Measurements from ENCODE around the gene GNLY.

Gene GNLY

DNA sequence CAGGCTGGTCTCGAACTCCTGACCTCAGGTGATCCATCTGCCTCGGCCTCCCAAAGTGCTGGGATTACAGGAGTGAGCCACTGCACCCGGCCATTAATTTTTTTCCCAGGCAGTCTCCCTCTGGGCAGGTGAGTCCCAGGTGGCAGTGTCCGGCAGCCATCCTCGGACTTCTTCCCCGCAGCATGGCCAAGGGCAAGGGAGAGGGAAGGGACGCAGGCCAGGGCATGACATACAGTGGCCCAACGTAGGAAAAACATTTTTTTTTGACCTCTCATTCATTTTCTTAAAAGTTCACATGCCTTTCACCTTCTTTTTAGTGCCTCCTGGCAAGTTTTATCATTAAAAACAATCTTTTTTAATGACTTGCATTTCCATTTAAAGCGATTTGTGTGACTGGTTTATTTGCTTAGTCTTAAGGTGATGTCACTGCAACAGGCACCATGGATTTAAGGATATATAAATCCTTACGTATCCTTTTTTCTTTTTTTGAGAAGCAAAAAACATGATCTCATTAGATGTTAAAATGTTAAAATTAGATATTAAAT lies 36.6 kb downstream of the GNLY start:
- TF ChIP-seq, protein P1, sequence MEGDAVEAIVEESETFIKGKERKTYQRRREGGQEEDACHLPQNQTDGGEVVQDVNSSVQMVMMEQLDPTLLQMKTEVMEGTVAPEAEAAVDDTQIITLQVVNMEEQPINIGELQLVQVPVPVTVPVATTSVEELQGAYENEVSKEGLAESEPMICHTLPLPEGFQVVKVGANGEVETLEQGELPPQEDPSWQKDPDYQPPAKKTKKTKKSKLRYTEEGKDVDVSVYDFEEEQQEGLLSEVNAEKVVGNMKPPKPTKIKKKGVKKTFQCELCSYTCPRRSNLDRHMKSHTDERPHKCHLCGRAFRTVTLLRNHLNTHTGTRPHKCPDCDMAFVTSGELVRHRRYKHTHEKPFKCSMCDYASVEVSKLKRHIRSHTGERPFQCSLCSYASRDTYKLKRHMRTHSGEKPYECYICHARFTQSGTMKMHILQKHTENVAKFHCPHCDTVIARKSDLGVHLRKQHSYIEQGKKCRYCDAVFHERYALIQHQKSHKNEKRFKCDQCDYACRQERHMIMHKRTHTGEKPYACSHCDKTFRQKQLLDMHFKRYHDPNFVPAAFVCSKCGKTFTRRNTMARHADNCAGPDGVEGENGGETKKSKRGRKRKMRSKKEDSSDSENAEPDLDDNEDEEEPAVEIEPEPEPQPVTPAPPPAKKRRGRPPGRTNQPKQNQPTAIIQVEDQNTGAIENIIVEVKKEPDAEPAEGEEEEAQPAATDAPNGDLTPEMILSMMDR (IDR thresholded peaks at IDR 0.05; ENCODE audit: low read depth, low read length, missing control alignments): no peak
- no peak overlapping the region for H3K4me3 ChIP-seq (ENCODE audit: low read depth, low read length)
- DNase-seq (ENCODE audit: low read depth): no peak

DNA sequence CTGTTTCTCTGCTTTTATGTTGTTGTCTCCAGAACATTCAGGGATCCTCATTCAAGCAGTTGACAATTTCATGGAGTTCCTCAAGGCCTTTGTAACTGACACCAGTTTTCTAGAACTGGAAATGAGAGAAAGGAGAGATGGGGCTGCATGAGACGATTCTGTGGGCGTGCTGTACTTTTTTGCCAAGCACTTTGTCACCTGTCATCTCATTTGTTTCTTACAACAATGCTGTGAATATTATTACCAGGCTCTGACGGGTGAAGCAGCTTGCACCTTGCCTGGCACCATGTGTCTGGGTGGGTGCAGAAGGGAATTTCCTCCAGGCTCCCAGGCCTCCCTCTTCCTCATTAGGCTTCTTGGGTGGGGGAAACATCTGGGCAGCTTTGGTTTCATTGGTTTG lies 37.4 kb downstream of the GNLY start:
- TF ChIP-seq, protein P1 (IDR thresholded peaks at IDR 0.05; ENCODE audit: low read depth, low read length, missing control alignments): no peak
- no peak for DNase-seq (ENCODE audit: low read depth)
- H3K4me3 ChIP-seq (ENCODE audit: low read depth, low read length): no peak overlapping the region

DNA sequence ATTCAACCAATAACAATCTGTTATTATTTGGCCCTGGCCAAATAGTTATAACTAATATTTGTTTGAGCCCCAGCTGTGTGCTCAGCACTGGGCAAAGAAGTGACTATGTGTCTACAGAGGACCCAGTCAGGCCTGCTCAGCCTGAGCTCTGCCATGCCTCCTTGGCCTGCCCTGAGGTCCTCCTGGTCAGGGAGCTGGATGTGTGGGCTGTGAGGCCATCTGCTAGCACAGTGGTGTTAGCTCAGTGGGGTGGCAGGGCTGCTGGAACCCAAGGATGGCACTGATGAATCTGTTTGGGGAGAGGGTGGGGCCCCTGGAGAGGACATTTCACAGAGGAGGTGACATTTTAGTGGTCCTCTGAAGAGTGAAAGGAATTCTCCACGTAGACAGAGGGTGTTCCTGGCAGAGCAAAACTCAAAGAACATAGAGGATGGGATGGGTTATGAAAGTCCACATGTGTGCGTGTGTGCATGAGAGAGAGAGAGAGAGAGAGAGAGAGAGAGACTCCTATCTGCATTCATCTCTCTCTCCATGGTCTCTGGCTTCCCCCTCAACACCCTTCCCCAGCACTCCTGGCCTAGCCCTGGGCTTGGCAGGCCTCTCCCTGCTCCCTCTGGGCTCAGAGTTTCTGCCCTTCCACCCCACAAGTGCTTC lies 38.4 kb downstream of the GNLY start:
- TF ChIP-seq, protein P1 (IDR thresholded peaks at IDR 0.05; ENCODE audit: low read depth, low read length, missing control alignments): no peak
- DNase-seq (ENCODE audit: low read depth): no peak
- no peak overlapping the region for H3K4me3 ChIP-seq (ENCODE audit: low read depth, low read length)

DNA sequence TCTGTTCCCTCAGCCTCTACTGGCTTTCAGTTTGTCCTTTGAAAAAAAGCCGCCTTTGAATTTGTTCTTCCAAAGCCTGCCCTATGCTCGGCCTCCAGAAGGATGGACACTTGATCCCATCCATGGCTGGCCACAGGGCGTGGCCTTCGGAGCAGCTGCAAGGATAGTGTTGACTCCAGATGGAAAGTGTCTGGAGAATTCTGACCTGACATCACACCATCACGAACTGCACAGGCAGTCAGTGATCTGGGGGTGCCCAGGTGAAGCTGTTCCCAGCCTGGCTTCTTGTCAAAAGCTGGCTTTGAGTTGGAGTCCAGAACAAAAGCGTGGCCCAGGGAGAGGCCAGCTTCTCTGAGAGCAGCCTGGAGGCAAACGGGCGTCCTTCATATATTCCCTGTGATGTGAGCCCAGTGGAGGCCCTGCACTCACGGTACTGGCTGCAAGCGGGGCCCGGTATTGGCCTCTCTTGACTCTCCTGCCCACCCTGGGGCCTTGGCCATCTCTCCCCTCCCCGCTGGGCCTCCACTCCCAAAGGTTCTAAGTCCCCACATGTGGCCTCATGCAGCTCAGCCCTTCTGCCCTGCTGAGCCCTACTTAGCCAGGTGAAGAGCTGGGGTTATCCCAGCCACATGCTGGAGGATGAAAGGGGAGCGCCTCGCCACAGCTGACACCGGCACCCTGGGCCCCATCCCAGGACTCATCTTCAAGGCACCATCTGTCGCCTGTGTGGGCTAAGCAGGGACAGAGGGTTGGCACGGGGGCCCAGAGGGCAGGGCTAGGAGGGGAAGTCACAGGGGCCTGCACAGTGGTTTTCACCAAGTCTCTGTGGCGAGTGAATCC lies 39.2 kb downstream of the GNLY start:
- DNase-seq (ENCODE audit: low read depth): no peak
- TF ChIP-seq, protein P1 (IDR thresholded peaks at IDR 0.05; ENCODE audit: low read depth, low read length, missing control alignments): no peak
- no peak overlapping the region for H3K4me3 ChIP-seq (ENCODE audit: low read depth, low read length)

DNA sequence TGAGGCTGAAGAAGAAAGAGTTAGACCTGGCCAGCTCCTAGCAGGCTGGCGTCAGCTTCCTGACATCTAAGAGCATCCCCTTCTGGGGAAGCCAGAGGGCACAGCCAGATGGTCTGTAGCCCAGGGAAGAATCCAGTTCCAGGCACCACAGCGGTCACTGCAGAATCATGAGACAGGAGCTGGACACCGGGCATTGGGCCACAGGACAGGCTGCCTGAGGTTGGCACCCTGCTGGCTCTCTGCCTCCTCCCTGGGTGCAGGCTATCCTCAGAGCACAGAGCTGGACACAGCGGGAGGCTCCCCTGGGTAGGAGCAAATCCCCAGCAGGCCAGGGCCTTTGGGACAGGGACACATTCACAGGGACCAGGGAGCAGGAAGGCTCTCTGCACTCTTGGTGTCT lies 39.9 kb downstream of the GNLY start:
- no peak for DNase-seq (ENCODE audit: low read depth)
- no peak overlapping the region for H3K4me3 ChIP-seq (ENCODE audit: low read depth, low read length)
- TF ChIP-seq, protein P1 (IDR thresholded peaks at IDR 0.05; ENCODE audit: low read depth, low read length, missing control alignments): no peak

DNA sequence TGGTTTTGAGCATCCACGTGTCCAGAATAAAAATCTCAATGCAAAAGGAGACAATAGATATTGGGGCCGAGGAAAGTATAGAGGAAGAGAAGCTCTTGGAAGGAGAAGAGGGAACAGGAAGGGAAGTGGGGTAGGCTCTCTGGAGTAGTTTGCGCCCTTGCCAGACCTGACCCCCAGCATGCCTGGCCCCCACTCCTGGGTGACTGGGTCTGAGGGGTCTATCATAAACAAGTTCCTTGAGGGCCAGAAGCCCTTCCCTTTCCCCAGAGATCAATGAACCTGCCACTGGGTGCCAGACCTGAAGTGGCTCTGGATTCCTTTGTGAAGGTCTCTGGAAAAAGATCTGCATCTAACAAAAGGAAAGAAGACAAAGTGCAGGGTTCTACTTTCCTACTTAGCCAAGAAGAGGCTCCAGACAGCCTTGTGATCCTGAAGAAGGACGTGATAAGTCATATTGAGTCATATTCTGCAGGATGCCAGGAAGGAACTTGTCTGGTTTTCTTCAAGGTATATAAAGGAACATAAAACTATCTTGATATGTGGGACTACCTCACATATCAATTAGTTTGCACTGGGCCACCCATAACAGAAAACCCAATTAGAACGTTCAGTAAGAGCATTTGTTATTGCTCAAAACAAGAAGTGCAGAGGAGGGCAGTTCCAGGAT lies 40.9 kb downstream of the GNLY start:
- TF ChIP-seq, protein P1 (IDR thresholded peaks at IDR 0.05; ENCODE audit: low read depth, low read length, missing control alignments): no peak
- DNase-seq (ENCODE audit: low read depth): no peak
- H3K4me3 ChIP-seq (ENCODE audit: low read depth, low read length): no peak overlapping the region
